ENCODE measurements around the gene LNP1. TPM values are rescaled to one million over a fixed set of nuclear protein-coding genes. Genes with fewer than 3 reads are reported as not detected.

Gene LNP1
- total RNA-seq, 1 experiment from 2014 or later = 1.8 TPM

GRCh38 chr3:100499651-100500050 is 98.3 kb downstream of the LNP1 start:
- no TSS peak for BruUV-seq (replicated peaks)
- H3K27me3 ChIP-seq (ENCODE audit: control insufficient read depth, insufficient read depth, low read length) = no peaks in the 10 kb centered on the region; the same call in 1 of the 2 replicates
- TF ChIP-seq SIN3A (IDR thresholded peaks at IDR 0.05; ENCODE audit: borderline replicate concordance, insufficient read depth, low read depth, low read length) = no peak
- no peak for TF ChIP-seq POLR2AphosphoS5 (IDR thresholded peaks at IDR 0.05; ENCODE audit: low read depth, low read length)
- no peak for TF ChIP-seq TCF7L2 (IDR thresholded peaks at IDR 0.05; ENCODE audit: low read depth, low read length)
- no peak for TF ChIP-seq CTCF (IDR thresholded peaks at IDR 0.05)
- no peak for TF ChIP-seq REST (IDR thresholded peaks at IDR 0.05; ENCODE audit: insufficient read depth in 1 of 2, low read depth in 2 of 2, low read length in 1 of 2)
- intact Hi-C loops (cut with micrococcal nuclease; ENCODE audit: unreplicated experiment) = no loop called here
- H3K27ac ChIP-seq (ENCODE audit: low read length) = no peak overlapping the region
- DNase-seq (ENCODE audit: low read depth, low spot score) = no peak
- H3K36me3 ChIP-seq (ENCODE audit: control insufficient read depth, insufficient read depth, low read length) = no peaks in the 10 kb centered on the region
- CTCF ChIA-PET = no interaction called here
- 0 out of 2 replicates have a peak, but pooled peaks cover 3% of the 10 kb centered on the region for H3K4me1 ChIP-seq (ENCODE audit: control insufficient read depth, insufficient read depth, low read length)
- no peaks in the 10 kb centered on the region for H3K9me3 ChIP-seq (ENCODE audit: control insufficient read depth, insufficient read depth, low read depth, low read length)
- POLR2A ChIA-PET = no interaction called here
- in situ Hi-C loops (cut with HindIII; ENCODE audit: low pct_unique_long_range_greater_than_20kb, low sequenced_read_pairs) = no loop called here
- ATAC-seq = no peak
- no peak overlapping the region for H3K4me3 ChIP-seq (ENCODE audit: low read depth in 2 of 2, low read length in 2 of 2)

- BruUV-seq (replicated peaks) = no TSS peak
- in situ Hi-C loops (cut with HindIII; ENCODE audit: low pct_unique_long_range_greater_than_20kb, low sequenced_read_pairs) = no loop called here
These were observed 99.1 kb downstream of the LNP1 start for GRCh38 chr3:100500320-100500880.

More at GRCh38 chr3:100500320-100500880, 99.1 kb downstream of the LNP1 start:
- 0 out of 2 replicates have a peak, but pooled peaks cover 3% of the 10 kb centered on the region for H3K4me1 ChIP-seq (ENCODE audit: control insufficient read depth, insufficient read depth, low read length)
- no peaks in the 10 kb centered on the region for H3K9me3 ChIP-seq (ENCODE audit: control insufficient read depth, insufficient read depth, low read depth, low read length)
- TF ChIP-seq POLR2AphosphoS5 (IDR thresholded peaks at IDR 0.05; ENCODE audit: low read depth, low read length) = no peak
- no peak for TF ChIP-seq REST (IDR thresholded peaks at IDR 0.05; ENCODE audit: insufficient read depth in 1 of 2, low read depth in 2 of 2, low read length in 1 of 2)
- TF ChIP-seq SIN3A (IDR thresholded peaks at IDR 0.05; ENCODE audit: borderline replicate concordance, insufficient read depth, low read depth, low read length) = no peak
- TF ChIP-seq TCF7L2 (IDR thresholded peaks at IDR 0.05; ENCODE audit: low read depth, low read length) = no peak
- no peak for TF ChIP-seq CTCF (IDR thresholded peaks at IDR 0.05)
- DNase-seq (ENCODE audit: low read depth, low spot score) (no peak), ATAC-seq (no peak)
- H3K4me3 ChIP-seq (ENCODE audit: low read depth in 2 of 2, low read length in 2 of 2) = no peak overlapping the region
- ChIA-PET POLR2A (no interaction called here), CTCF (no interaction called here)
- H3K36me3 ChIP-seq (ENCODE audit: control insufficient read depth, insufficient read depth, low read length) = no peaks in the 10 kb centered on the region
- H3K27me3 ChIP-seq (ENCODE audit: control insufficient read depth, insufficient read depth, low read length) = peaks cover 3% of the 10 kb centered on the region; the same call in 1 of the 2 replicates
- intact Hi-C loops (cut with micrococcal nuclease; ENCODE audit: unreplicated experiment) = no loop called here
- no peak overlapping the region for H3K27ac ChIP-seq (ENCODE audit: low read length)
